Stomach (tissue), 9 donors: ENCODE measurements around the gene ASCC3. TPM values are rescaled to one million over a fixed set of nuclear protein-coding genes. Genes with fewer than 3 reads are reported as not detected.
"Not testable (repeated sequence)": the region's sequence is repeated elsewhere in the genome, so short reads cannot be mapped to it uniquely, and the experiment has no call there.

Source experiments
- DNase-seq, 2 donors: peaks; one replicate each; pipeline versions ENCODE4 v3.0.0 to v3.0.0-alpha.2; 2013 to 2019
- H3K27ac ChIP-seq, 5 donors: fragments of 200-600 bp in 4 of 5; sonication (generic) in 4 of 5; one replicate each; pipeline ENCODE4 v1.5.1; 2013 to 2019; ENCODE audit warnings: mild to moderate bottlenecking in 1 of 5, moderate library complexity in 1 of 5
- H3K27me3 ChIP-seq, 3 donors: fragments of 200-600 bp; sonication (generic); one replicate each; pipeline ENCODE4 v1.5.1; 2017 to 2019; ENCODE audit warnings: mixed run types in 1 of 3
- H3K36me3 ChIP-seq, 4 donors: fragments of 200-600 bp; sonication (generic); 1 replicate in 3 of 4; 2 replicates in 1 of 4; pipeline ENCODE4 v1.5.1; 2016 to 2019
- H3K4me1 ChIP-seq, 4 donors: fragments of 200-600 bp; sonication (generic); one replicate each; pipeline ENCODE4 v1.5.1; 2016 to 2019
- H3K4me3 ChIP-seq, 4 donors: fragments of 200-600 bp; sonication (generic) in 3 of 4; one replicate each; pipeline ENCODE4 v1.5.1; 2016 to 2019; ENCODE audit warnings: mild to moderate bottlenecking in 1 of 4
- H3K9me3 ChIP-seq, 4 donors: fragments of 200-600 bp; sonication (generic); one replicate each; pipeline ENCODE4 v1.5.1; 2016 to 2019
- CTCF ChIP-seq, 7 experiments: fragments of 450-650 bp in 4 of 7; fragments of 200-600 bp in 3 of 7; sonication (generic) in 3 of 7; IDR thresholded peaks; one replicate each; pipeline ENCODE4 v1.5.1; 2016 to 2019; ENCODE audit warnings: antibody characterized with exemption in 7 of 7, control low read depth in 2 of 7, mild to moderate bottlenecking in 1 of 7
- EP300 ChIP-seq: sonication (generic); formaldehyde crosslinking; IDR thresholded peaks from one replicate; pipeline ENCODE4 v1.6.1; 2017; ENCODE audit warnings: antibody characterized with exemption
- POLR2A ChIP-seq, 4 donors: fragments of 450-650 bp; IDR thresholded peaks; one replicate each; pipeline ENCODE4 v1.6.1; 2016; ENCODE audit warnings: antibody characterized with exemption in 4 of 4, control low read depth in 2 of 4, mild to moderate bottlenecking in 1 of 4, moderate library complexity in 1 of 4
- POLR2AphosphoS5 ChIP-seq, 3 donors: sonication (generic); formaldehyde crosslinking; IDR thresholded peaks; one replicate each; pipeline ENCODE4 v1.6.1; 2016; ENCODE audit warnings: antibody characterized with exemption in 3 of 3
- WGBS, 5 donors: extraction: QIAGEN DNeasy Blood & Tissue Kit in 3 of 5; methylation state at CpG; one replicate each; pipeline versions ENCODE4 v1.1.5 to v1.1.7; 2013 to 2018; 5-methylcytosine and 5-hydroxymethylcytosine counted together
- intact Hi-C: fragments of 100-400 bp; cut with DNase I; formaldehyde crosslinking; loops from one replicate; pipeline ENCODE4 v1.15.1; 2023; ENCODE audit warnings: low total_unique reads
- polyA plus RNA-seq, 3 donors: library from polyadenylated mRNA; stranded (reverse); fragments of 200-250 nt; gene quantifications; one replicate each; pipeline ENCODE4 v1.2.3, GENCODE V29; 2013
- total RNA-seq, 5 donors: library from RNA; depleted of rRNA; stranded (reverse); fragments of >200 nt; gene quantifications; one replicate each; pipeline versions ENCODE4 v1.1.0 to v1.2.3, GENCODE V29; 2014 to 2016
- donor health status: healthy with polysubstance abuse.
- donor health status: Bipolar disorder and iron deficiency.
- donor health status: healthy.

Gene ASCC3
- total and polyA plus RNA-seq, 8 donors = 6.3 to 49.2 (median 19.1) TPM

- 90 to 98% (median 95%) methylated on average over 1 of the region's 1 CpG for WGBS, 5 donors
- H3K27ac ChIP-seq = no peak overlapping the region
- H3K36me3 ChIP-seq = no peaks in the 10 kb centered on the region
- H3K27me3 ChIP-seq = no peaks in the 10 kb centered on the region
- TF ChIP-seq POLR2A (IDR thresholded peaks at IDR 0.05) (no peak), CTCF (IDR thresholded peaks at IDR 0.05) (no peak), EP300 (no peak), POLR2AphosphoS5 (IDR thresholded peaks at IDR 0.05) (no peak)
- H3K9me3 ChIP-seq = no peaks in the 10 kb centered on the region
- no peak for DNase-seq
- intact Hi-C loops = no loop called here
- H3K4me3 ChIP-seq = no peak overlapping the region
- no peaks in the 10 kb centered on the region for H3K4me1 ChIP-seq
Observed at GRCh38 chr6:100839419-100839818, 41.7 kb downstream of the ASCC3 start.

- DNase-seq = no peak
- H3K36me3 ChIP-seq = no peaks in the 10 kb centered on the region
- no peak for TF ChIP-seq POLR2AphosphoS5 (IDR thresholded peaks at IDR 0.05)
- TF ChIP-seq CTCF (IDR thresholded peaks at IDR 0.05) = no peak
- no peak for TF ChIP-seq POLR2A (IDR thresholded peaks at IDR 0.05)
- TF ChIP-seq EP300 = no peak
- H3K4me1 ChIP-seq = no peaks in the 10 kb centered on the region
- no peak overlapping the region for H3K4me3 ChIP-seq
- no peak overlapping the region for H3K27ac ChIP-seq
- intact Hi-C loops = no loop called here
- no peaks in the 10 kb centered on the region for H3K27me3 ChIP-seq
- H3K9me3 ChIP-seq = no peaks in the 10 kb centered on the region
Observed at GRCh38 chr6:100838011-100838410, 43.1 kb downstream of the ASCC3 start.

- H3K9me3 ChIP-seq = no peaks in the 10 kb centered on the region
- H3K36me3 ChIP-seq = peaks cover 0 to 5% (median 2%) of the 10 kb centered on the region in 4 donors
- H3K4me3 ChIP-seq = no peak overlapping the region
- no peaks in the 10 kb centered on the region for H3K27me3 ChIP-seq
- H3K27ac ChIP-seq = no peak overlapping the region
- DNase-seq = no peak
- H3K4me1 ChIP-seq = no peaks in the 10 kb centered on the region
- no peak for TF ChIP-seq EP300
- TF ChIP-seq POLR2A (IDR thresholded peaks at IDR 0.05) = no peak
- TF ChIP-seq CTCF (IDR thresholded peaks at IDR 0.05) = no peak
- TF ChIP-seq POLR2AphosphoS5 (IDR thresholded peaks at IDR 0.05) = no peak
- intact Hi-C loops = no loop called here
- WGBS, 5 donors = 92 to 97% (median 95%) methylated on average over 5 of the region's 5 CpGs
Observed at GRCh38 chr6:100833972-100834574, 47.1 kb downstream of the ASCC3 start.

GRCh38 chr6:100829077-100829595 is 52.0 kb downstream of the ASCC3 start:
- H3K4me1 ChIP-seq, H3K27ac ChIP-seq, H3K27me3 ChIP-seq, DNase-seq, intact Hi-C loops, H3K9me3 ChIP-seq, H3K4me3 ChIP-seq: not testable (repeated sequence)
- WGBS, 5 donors = 97 to 99% (median 98%) methylated on average over 19 to 27 of the region's 27 CpGs
- peaks cover 0 to 14% (median 12%) of the 10 kb centered on the region in 4 donors for H3K36me3 ChIP-seq

GRCh38 chr6:100823041-100823440 is 58.1 kb downstream of the ASCC3 start:
- H3K27ac ChIP-seq = no peak overlapping the region
- DNase-seq = no peak
- no peaks in the 10 kb centered on the region for H3K27me3 ChIP-seq
- H3K4me1 ChIP-seq = no peaks in the 10 kb centered on the region
- no peak for TF ChIP-seq EP300
- TF ChIP-seq POLR2AphosphoS5 (IDR thresholded peaks at IDR 0.05) = no peak
- no peak for TF ChIP-seq CTCF (IDR thresholded peaks at IDR 0.05)
- no peak for TF ChIP-seq POLR2A (IDR thresholded peaks at IDR 0.05)
- 91 to 94% (median 91%) methylated on average over 5 of the region's 5 CpGs for WGBS, 5 donors
- H3K9me3 ChIP-seq = no peaks in the 10 kb centered on the region
- H3K36me3 ChIP-seq = peaks cover 0 to 4% (median 0%) of the 10 kb centered on the region in 4 donors
- no peak overlapping the region for H3K4me3 ChIP-seq
- intact Hi-C loops = no loop called here
